CD4-positive, alpha-beta T cell treated with Interleukin-4 for 4 hours (primary cell): ENCODE data around the gene LRRFIP1.

Source experiments
- DNase-seq: peaks from one replicate; pipeline ENCODE4 v3.0.0-alpha.2; 2020

Gene LRRFIP1

GRCh38 chr2:237623428-237624403 is 3.7 kb upstream of the LRRFIP1 start:
- no peak for DNase-seq

GRCh38 chr2:237624565-237624964 is 2.8 kb upstream of the LRRFIP1 start:
- DNase-seq = peak; percentile 8

DNA sequence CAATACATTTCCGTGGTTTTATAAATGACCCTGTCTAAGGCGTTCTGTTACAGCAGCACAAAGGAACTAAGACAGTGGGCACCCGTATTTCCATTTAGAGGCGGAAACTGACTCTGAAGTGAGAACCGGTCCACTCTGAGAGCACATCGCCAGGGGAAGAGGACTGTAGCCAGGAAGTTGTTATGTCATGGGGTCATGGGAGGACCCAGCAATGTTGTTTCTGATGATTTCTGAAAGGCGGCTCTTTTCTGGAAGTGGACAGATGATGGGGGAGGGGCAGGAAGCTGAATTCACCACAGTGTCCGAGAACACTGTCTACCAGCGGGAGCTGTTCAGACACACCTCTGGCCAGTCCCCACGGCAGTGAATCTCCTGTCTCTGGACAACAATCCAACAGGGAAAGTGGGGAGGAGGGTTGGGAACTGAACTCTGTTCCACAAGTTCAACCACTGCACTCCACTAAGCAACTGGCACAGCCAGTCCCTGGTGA is 2.1 kb upstream of the LRRFIP1 start:
- no peak for DNase-seq

GRCh38 chr2:237625777-237626176 is 1.6 kb upstream of the LRRFIP1 start:
- no peak for DNase-seq

DNA sequence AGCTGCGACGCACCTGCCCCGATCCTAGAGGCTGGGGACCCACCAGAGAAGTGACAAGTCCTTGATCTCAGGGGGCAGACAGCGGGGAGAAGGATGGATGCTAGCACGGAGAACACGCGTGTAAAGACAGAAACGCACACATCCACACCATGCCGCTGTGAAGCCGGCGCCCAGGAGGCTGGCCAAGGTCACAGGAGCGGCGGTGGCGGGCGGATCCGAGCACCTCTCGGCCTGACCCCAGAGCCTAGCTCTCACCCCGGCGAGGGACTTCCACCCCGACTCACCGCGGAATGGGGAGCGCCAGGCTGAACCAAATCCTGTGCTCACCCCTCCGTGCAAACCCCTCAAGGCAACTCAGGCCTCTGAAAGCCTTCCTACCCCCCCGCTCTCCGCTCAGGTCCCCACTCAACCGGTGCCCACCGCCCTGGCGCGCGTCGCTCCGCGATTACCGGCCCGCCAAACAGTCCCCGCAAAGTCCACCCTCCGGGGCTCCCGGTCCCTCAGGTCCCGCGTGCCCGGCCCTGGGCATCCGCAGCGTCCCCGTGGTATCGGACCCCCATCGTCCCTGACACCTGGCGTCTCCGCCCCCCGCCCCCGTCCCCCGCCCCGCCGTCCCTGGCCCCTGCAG is 460 bp upstream of the LRRFIP1 start:
- no peak for DNase-seq

- no peak for DNase-seq
Measured at GRCh38 chr2:237628247-237629187, 1.1 kb downstream of the LRRFIP1 start.

DNA sequence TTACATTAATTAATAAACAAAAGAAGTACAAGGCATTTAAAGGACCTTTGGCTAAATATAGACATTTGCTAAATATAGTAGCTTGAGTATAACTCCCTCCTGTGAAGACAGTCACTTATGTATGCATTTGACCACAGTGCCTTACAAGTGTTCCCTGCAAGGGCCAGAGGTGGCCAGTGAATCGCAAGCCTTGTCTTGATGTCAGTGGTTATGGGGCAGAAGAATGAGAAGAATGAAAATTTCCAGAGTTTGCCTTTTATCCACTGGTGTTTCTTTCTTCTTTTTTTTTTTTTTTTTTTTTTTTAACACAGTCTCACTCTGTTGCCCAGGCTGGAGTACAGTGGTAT is 1.8 kb downstream of the LRRFIP1 start:
- no peak for DNase-seq

DNA sequence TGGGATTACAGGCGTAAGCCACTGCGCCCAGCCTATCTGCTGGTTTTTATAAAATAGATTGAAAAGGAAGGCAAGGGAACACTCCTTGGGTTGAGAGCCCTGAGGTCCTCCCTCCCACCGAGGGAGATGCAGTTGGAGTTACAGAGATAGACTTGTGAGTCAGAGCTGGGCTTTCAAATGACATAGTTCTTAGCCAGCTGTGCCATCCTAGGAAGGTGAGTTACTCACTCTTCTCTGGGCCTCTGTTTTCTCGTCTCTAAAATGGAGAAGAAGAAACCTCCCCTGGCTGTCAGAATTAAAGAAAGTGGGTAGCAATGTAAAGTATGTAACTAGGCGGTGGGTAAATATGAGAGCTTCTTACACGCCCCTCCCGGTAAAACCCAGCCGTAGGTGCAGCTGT is 2.4 kb downstream of the LRRFIP1 start:
- DNase-seq = no peak

DNA sequence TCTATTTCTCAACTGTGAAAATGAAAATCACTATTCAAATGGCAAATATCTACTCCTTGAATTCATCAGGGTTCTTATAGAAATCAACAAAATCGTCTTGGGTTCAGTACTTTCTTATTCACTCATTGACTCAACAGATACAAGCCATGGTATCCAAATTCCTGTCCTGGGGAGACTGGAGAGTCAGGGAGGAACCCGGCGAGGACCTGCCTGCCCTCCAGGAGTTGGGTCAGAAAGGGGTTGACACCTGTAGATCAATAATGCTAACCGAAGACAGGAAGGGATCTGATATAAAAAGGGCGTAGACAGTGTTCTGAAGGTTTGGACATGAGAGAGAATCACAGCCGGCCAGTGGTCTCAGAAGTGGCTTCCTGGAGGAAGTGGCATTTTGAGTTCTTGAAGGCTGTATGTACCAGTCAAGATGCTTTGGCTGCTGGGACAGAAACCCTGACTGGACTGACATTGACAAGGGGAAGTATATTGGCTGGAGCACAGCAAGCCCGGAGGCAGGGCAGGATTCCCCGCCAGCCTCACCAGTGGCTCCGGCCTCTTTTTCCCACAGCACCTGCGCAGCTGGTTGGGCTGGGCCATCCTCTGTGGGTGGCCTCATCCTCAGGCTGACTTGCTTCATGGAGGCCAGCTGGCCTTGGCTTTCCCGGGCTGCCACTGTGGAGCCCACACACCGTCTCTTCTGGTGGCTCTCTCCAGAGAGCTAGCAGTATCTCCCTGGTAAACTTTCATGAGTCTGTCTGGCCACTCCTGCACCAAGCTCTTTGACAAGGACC is 3.0 kb downstream of the LRRFIP1 start:
- DNase-seq = no peak

GRCh38 chr2:237631007-237631785 is 3.8 kb downstream of the LRRFIP1 start:
- DNase-seq = no peak

DNA sequence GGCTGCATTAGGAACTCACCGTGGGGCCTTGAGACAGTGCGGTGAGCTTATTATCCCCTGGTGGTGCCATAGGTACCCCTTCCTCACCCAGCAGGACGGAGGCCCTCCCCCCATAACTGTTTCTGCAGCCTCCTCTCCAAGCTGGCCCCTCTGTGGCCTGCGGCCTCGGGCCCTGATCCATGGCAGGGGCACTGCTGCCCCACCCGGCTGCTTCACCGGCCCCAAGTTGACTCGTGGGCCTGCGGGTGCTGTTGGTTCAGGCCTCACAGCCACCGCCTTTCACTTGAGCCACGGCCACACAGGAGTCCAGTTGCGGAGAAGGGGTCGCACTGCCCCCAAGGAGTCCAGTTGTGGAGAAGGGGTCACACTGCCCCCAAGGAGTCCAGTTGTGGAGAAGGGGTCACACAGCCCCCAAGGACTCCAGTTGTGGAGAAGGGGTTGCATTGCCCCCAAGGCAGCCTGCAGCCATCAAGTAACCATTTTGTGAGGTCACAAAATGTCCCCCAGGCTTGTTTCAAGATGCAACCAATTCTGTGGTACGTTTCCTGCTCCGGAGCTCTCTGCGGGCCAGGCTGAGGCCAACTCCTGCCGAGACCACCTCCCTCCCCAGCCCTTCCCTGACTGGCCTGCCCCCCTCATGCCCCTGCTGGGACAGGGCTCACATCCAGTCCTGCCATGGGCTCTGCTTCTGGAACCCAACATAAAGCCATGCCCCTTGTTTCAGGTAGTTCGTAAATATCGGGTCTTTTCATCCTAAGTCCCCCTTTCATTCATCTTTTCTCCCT is 4.6 kb downstream of the LRRFIP1 start:
- no peak for DNase-seq

DNA sequence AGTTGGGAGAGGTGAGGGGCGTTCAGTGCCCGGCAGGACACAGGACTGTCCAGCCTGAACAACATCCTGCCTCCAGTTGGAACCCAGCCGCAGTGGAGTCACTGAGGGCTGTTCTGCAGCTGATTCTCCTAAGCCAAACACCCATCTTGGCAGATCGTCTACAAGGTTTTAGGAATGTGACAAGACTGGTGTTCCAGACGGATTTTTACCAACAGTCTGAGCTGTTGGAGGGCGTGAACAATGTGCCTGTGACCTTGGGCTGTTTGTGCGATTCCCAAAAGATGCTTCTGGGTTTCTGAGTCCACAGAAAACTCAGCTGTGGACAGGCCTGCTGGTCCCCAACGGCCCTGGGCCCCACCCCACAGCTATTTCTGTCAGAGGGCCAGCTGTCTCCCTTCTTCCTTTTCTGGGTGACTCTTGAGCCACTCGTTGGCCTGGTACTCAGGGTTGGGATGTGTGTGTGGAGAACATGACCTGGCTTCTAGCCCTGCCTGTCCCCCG is 5.7 kb downstream of the LRRFIP1 start:
- DNase-seq = no peak

DNA sequence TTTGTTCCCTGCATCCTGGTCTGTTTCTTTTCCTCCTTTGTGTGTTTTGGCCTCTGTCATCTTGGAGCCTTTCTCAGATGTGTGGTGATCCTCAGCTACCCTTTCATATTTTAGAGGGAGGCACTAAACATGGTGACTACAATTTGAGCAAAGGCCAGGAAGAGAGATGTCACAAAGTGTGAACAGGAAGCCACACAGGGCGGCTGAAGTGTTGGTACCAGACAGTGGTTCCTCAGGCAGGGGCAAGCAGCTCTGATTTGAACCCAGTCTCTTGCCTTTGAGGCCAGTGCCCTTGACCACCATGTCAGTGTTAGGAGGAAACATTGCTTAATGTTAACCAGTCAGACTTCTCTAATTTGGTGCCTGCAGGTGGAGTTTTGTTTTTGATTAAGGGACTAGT is 9.2 kb downstream of the LRRFIP1 start:
- no peak for DNase-seq

DNA sequence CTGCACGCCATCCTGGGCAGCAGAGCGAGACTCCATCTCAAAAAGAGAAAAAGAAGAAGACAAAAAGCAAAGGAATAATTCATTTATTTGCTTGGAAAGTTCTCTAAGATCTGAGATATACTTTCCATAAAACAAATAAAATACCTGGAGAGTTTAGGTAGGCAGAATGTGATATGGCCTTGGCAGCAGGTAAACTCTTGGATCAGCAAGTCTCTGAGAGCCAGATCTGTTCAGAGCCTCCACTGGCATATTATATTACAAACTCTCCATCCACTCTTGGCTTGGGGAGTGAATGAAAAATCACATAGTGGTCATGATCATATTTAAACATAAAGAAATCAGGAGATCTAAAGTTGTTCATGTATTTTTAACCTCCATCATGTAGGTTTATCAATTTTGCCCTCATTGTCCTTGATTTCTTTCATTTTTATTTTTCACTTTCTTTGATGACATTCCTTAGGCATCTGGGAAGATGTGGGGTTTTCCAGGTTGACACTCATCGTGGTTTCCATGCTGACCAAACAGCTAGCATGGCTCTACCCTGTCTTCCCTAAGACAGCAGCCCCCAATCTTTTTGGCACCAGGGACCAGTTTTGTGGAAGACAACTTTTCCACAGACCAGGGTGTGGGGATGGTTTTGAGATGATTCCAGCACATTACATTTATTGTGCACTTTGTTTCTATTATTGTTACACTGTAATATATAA is 10.2 kb downstream of the LRRFIP1 start:
- no peak for DNase-seq

- no peak for DNase-seq
Measured at GRCh38 chr2:237638176-237638575, 10.8 kb downstream of the LRRFIP1 start.

GRCh38 chr2:237639052-237639835 is 11.9 kb downstream of the LRRFIP1 start:
- no peak for DNase-seq

DNA sequence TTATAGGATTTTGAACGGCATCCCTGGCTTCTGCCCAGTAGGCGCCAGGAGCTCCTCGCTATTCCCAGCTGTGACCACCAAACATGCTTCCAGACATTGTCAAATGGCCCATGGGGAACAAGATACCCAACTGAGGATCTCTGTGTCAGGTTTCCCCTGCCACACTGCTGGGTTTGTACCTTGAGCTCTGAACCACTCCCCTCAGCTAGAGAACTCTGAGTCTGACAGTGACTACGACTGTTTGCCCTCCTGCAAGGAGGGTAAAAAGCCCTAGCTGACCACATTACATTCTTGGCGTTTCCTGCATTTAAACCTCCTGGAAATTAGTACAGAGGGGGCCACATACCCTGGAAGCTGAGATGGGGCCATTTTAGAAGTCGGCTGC is 12.4 kb downstream of the LRRFIP1 start:
- DNase-seq = no peak

- no peak for DNase-seq
Measured at GRCh38 chr2:237640493-237640998, 13.2 kb downstream of the LRRFIP1 start.
